Stimulated activated CD4-positive, alpha-beta T cell treated with anti-CD3 and anti-CD28 coated beads, TNF-alpha, amount 100 ng/mL, for 4 hours (primary cell): ENCODE results near the gene SOX1.

Experiments
- DNase-seq, 3 experiments: peaks; one replicate each; pipeline ENCODE4 v3.0.0-alpha.2; 2020; ENCODE audit warnings: low read depth in 3 of 3

The SOX1 gene

DNA sequence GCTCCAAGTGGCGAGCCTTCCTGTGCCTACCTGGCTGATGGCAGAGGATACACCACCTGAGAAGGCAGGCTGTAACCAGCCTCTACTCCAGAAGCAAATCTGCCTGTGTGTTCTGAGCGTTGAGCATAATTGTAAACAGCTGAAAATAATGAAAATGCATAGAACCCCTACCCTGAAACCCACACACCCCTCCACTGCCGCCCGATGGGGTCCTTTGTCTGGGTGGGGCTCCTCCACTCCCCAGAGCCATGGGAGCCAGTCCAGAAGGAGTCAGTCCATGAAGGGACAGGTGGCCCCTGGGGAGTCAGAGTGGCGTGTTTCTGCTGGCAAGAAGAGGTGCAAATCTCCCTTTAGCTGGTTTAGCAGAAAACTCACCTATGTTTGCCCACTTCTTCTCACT lies 8.0 kb upstream of the SOX1 start:
- DNase-seq, result no peak

- no peak for DNase-seq
Measured at GRCh38 chr13:112059457-112060281, 7.3 kb upstream of the SOX1 start.

DNA sequence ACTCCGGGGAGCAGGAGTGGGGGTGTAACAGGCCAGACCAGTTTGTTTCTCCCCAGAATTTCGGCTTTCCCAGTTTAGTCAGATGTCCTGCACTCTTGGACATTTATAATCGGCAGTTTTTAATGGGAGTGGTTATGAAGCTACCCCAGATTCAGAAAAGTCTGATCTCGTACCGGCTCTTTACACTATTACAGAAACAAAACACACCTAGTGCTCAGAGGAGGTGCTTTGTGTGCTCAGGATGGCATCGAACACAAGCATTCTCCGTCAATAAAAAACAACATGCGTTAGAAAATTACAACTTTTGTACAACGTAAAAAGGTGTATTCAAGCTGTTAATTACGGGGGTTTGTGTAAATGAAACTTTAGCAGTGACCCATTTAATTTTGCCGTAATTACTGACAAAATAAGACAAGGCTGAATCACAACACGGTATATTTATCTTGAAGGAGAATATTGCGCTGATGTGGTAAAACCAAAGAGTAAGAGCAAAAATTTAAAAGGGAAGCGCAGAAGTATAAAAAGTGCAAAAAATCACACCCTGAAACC lies 6.6 kb upstream of the SOX1 start:
- no peak for DNase-seq

- no peak for DNase-seq
Measured at GRCh38 chr13:112060899-112061366, 6.0 kb upstream of the SOX1 start.

DNA sequence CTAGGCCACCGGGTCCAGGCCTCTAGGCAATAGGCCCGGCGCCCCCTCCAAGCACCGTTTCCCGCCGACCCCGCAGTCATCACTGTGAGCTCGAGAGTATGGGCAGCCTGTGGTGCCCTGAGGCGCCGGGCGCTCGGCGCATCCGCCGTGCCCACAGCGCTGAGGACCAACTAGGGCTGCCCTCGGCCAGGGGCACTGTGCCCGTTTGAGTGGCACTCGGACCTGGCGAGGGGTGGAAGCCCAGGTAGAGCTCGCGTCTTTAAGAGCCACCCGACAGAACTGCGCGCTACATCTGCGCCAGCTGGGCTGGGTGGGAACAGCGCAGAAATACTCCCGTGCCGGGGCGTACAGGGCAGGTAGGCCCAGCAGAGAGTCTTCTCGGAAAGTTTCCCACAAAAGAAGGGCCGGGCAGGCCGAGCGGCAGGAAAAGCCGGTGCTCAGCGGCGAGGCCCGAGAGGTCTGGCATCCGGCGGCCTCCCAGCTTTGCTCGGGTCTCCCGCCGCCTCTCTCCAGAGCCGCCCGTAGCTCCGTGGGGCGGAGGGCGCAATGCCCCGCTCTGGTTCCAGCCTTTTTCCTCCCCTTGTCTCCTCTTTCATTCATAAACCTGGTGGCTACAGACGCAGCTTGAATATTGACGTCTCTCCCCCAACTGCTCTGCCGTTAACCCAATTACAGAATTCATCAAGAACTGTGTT lies 5.4 kb upstream of the SOX1 start:
- no peak for DNase-seq

GRCh38 chr13:112062072-112062567 lies 4.8 kb upstream of the SOX1 start:
- no peak for DNase-seq

DNA sequence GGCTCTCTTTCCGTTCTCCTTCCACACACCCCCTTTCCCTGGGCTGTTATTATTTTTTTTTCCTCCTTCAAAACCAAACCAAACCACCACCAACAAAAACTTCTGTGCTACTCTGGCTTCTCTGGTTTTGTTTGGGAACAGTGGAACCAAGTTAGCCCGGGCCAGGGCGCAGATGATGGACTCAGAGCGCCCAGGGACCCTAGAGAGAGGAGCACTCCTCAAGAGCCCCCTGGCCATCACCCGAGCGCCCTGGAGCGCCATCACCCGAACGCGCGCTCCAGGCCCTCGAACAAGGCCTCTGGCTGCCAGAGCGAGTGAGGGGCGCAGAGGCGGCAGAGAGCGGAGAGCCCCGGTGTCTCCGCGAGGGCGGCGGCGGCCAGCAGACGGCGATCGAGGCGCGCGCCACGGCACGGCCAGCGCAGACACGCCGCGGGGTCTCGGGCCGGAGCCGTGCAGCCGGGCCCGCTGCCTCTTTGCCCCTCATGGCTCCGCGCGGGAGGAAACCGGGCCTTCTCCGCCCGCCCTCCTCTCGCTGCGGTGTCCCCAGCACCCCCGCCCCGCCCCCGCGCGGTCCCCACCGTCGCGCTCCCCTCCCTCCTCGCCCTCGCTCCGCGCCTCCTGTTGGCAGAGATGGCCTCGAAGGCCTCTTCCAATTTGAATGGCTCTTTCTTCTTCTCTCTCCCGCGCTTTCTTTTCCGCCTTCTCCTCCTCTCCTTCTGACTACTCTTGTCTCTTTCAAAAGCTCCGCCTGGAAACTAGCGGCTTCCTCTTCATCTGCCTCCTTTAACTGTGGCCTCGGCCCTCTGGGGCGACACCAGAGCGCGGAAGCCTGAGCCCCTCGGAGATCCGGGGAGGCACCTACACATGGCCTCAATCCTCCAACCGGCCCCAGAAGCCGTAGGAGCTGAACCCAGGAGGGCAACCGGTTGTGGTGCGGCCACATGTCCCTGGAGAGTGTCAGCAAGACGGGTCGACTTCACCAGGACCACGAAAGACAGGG lies 4.1 kb upstream of the SOX1 start:
- DNase-seq, result no peak

- DNase-seq, result no peak
Measured at GRCh38 chr13:112063807-112064206, 3.1 kb upstream of the SOX1 start.

DNA sequence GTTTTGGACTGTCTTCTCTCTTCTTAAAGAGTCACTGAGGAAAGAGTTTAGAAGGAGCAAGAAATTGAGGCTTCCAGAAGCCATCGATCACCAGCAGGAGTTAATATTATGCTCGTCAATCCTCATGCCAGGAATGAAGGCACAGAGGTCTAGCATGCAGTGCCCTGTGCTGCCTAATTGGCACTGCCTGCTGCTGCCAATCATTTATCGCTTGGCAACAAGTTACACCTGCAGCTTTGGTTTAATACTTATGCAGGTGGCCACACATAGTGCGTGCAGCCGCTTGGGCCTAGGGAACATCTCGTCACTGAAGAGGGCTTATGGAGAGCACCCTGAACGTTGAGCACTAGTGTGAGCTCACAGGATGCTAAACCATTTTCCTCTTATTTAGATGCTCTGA lies 2.7 kb upstream of the SOX1 start:
- no peak for DNase-seq

DNA sequence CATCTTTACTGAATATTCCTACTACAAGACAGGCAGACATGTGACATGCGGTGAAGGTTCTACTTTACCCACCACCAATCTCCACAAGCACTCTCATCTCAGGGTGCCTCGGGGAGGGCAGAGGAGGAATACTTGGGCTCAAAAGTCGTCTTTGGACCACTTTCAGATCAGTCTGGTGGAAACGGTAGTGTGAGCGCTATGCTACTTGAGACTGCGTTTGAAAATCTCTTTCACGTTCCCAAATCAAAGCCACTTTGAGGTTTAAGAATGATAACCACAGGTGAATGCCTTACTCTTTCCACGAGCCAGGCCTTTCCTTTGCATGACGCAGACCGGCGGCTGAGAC lies 1.5 kb upstream of the SOX1 start:
- DNase-seq, result no peak

GRCh38 chr13:112065867-112066623 lies 904 bp upstream of the SOX1 start:
- no peak for DNase-seq

GRCh38 chr13:112066624-112067004 lies 335 bp upstream of the SOX1 start:
- DNase-seq, result peak; percentile 8 to 50 (median 9)

DNA sequence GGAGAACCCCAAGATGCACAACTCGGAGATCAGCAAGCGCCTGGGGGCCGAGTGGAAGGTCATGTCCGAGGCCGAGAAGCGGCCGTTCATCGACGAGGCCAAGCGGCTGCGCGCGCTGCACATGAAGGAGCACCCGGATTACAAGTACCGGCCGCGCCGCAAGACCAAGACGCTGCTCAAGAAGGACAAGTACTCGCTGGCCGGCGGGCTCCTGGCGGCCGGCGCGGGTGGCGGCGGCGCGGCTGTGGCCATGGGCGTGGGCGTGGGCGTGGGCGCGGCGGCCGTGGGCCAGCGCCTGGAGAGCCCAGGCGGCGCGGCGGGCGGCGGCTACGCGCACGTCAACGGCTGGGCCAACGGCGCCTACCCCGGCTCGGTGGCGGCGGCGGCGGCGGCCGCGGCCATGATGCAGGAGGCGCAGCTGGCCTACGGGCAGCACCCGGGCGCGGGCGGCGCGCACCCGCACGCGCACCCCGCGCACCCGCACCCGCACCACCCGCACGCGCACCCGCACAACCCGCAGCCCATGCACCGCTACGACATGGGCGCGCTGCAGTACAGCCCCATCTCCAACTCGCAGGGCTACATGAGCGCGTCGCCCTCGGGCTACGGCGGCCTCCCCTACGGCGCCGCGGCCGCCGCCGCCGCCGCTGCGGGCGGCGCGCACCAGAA lies 1.1 kb downstream of the SOX1 start:
- DNase-seq, result no peak

- DNase-seq, result no peak
Measured at GRCh38 chr13:112068540-112069060, 1.7 kb downstream of the SOX1 start.

DNA sequence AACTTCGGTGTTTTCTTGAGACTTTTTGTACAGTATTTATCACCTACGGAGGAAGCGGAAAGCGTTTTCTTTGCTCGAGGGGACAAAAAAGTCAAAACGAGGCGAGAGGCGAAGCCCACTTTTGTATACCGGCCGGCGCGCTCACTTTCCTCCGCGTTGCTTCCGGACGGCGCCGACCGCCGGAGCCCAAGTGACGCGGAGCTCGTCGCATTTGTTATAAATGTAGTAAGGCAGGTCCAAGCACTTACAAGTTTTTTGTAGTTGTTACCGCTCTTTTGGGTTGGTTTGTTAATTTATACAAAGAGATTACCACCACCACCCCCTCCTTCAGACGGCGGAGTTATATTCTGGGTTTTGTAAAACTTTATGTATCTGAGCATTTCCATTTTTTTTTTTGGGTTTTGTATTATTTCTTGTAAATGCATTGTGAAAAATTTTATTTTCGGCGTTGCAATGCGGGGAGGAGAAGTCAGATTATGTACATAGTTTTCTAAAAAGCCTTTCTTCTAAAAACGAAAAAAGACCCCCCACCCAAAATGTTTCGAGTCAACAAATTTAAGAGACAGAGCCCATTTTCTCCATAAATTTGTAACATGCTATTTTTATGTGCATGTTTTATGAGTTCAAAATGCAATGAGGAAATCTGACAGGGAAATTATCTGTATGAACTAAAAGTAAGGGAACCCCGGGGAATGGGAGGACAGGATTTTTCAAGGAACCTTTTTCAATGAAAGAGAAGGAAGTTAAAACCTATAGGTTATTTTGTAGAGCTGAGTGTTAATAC lies 2.3 kb downstream of the SOX1 start:
- no peak for DNase-seq

DNA sequence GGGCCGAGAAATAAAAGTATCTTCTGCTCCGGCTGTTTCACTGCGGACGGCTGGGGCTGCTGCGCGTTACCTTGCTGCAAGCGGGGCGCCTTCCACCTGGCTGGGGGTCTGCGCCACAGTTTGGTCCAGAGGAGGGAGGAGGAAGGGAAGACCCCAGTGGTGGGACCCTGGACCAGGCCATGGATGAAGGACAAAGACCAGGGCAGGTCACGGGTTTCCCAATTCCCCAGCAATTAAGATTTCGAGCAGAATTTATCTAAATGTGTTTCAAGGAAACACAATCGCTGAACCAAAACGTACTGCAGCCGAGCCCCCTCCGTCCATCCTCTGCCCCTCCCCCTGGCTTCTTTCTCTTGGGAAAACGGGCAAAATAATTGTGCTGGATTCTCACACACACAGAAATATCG lies 2.9 kb downstream of the SOX1 start:
- DNase-seq, result no peak

- DNase-seq, result no peak
Measured at GRCh38 chr13:112071102-112071722, 4.3 kb downstream of the SOX1 start.

DNA sequence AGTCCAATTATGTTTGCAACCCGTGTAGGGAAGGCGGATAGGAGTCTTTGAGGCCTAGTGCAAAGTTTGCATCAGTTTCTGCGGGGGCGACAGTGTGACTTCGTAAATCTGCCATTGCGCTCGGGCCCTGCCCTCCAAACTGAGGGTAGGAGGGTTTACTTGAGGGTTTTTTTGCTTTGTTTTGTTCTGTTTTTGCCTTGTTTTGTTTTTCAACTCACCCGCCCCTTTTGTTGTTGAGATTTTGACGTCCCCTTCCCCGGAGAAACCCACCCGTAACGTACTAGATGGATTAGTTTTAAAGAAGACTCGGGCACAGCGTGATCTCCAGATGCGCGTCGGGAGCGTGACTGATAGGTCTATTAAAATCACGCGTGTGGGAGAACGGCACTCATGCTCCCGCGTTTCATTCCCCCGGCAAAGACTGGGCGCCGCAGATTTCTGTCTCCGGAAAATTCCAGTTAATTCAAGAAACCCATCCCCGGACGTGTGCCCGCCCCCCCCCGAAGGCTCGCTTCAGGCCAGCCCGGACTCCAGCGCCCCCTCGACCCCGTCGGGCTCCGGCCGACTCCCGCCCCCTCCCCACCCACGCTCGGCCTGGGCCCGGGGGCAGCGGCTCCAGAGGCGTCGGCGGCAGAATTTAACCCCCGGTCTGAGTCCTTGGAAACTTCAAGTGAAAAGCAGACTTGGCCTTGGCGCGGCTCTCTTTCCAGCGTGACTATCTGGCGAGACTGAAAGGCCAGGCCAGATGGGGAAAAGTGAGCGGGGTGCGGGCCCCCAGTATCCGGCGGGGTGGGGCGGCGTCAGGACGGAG lies 5.0 kb downstream of the SOX1 start:
- DNase-seq, result no peak
